Hepatocyte (in vitro differentiated cells): ENCODE measurements around the gene ORAI2. TPM values are rescaled to one million over a fixed set of nuclear protein-coding genes. Genes with fewer than 3 reads are reported as not detected.
"Not testable (repeated sequence)": the region's sequence is repeated elsewhere in the genome, so short reads cannot be mapped to it uniquely, and the experiment has no call there.

ENCODE experiments used
- DNase-seq: peaks from one replicate; pipeline ENCODE4 v3.0.0-alpha.2; 2016; ENCODE audit warnings: low spot score
- H2AFZ ChIP-seq: fragments of 200-600 bp; sonication (generic); 2 replicates; pipeline ENCODE4 v1.6.0; 2016; ENCODE audit warnings: antibody characterized with exemption, mild to moderate bottlenecking
- H3K27ac ChIP-seq: fragments of 200-600 bp; sonication (generic); 2 replicates; pipeline ENCODE4 v1.5.1; 2016; ENCODE audit warnings: mild to moderate bottlenecking
- H3K27me3 ChIP-seq: fragments of 200-600 bp; sonication (generic); 2 replicates; pipeline ENCODE4 v1.6.1; 2016
- H3K36me3 ChIP-seq: fragments of 200-600 bp; sonication (generic); replicated peaks from 2 replicates; pipeline ENCODE4 v1.5.1; 2016; ENCODE audit warnings: low read depth; ENCODE audit not compliant: insufficient read depth
- H3K4me1 ChIP-seq: fragments of 200-600 bp; sonication (generic); 2 replicates; pipeline ENCODE4 v1.5.1; 2016; ENCODE audit warnings: mild to moderate bottlenecking, moderate library complexity; ENCODE audit not compliant: insufficient read depth
- H3K4me2 ChIP-seq: fragments of 200-600 bp; sonication (generic); 2 replicates; pipeline ENCODE4 v1.6.0; 2016
- H3K4me3 ChIP-seq: fragments of 200-600 bp; sonication (generic); 2 replicates; pipeline ENCODE4 v1.5.1; 2016; ENCODE audit warnings: mild to moderate bottlenecking
- H3K79me2 ChIP-seq: fragments of 200-600 bp; sonication (generic); 2 replicates; pipeline ENCODE4 v1.6.0; 2017; ENCODE audit warnings: mild to moderate bottlenecking
- H3K9me2 ChIP-seq: fragments of 200-600 bp; sonication (generic); replicated peaks from 2 replicates; pipeline ENCODE4 v1.6.0; 2017; ENCODE audit warnings: mild to moderate bottlenecking; ENCODE audit not compliant: insufficient read depth
- H3K9me3 ChIP-seq: fragments of 200-600 bp; sonication (generic); 2 replicates; pipeline ENCODE4 v1.5.1; 2016; ENCODE audit warnings: low read depth, mild to moderate bottlenecking
- H4K20me1 ChIP-seq: fragments of 200-600 bp; sonication (generic); 2 replicates; pipeline ENCODE4 v1.6.0; 2016; ENCODE audit warnings: mild to moderate bottlenecking; ENCODE audit not compliant: insufficient read depth, poor library complexity, severe bottlenecking
- EZH2 ChIP-seq: fragments of 200-600 bp; sonication (generic); IDR thresholded peaks from 2 replicates; pipeline ENCODE4 v1.6.1; 2016; ENCODE audit warnings: antibody characterized with exemption, mild to moderate bottlenecking, borderline replicate concordance
- EZH2phosphoT487 ChIP-seq: fragments of 200-600 bp; sonication (generic); IDR thresholded peaks from one replicate; pipeline ENCODE4 v1.6.1; 2018; ENCODE audit warnings: antibody characterized with exemption, mild to moderate bottlenecking, low read depth, moderate library complexity; ENCODE audit not compliant: unreplicated experiment, severe bottlenecking
- WGBS: methylation state at CpG from one replicate; pipeline ENCODE4 v1.1.6; 2016; ENCODE audit warnings: low lambda C conversion rate; ENCODE audit errors: missing lambda C conversion rate; 5-methylcytosine and 5-hydroxymethylcytosine counted together
- polyA plus RNA-seq: library from polyadenylated mRNA; unstranded; fragments of >200 nt; fragmentation: Nextera tagmentation; extraction: Ambion mirVana; gene quantifications from 2 replicates; pipeline ENCODE4 v1.2.1, GENCODE V29; 2016
- total RNA-seq: library from RNA; depleted of rRNA; stranded (reverse); fragments of >200 nt; gene quantifications from 2 replicates; pipeline ENCODE4 v1.2.3, GENCODE V29; 2014
- TF ChIP-seq, protein P1 (sequence below): fragments of 200-600 bp; sonication (generic); IDR thresholded peaks from 2 replicates; pipeline ENCODE4 v1.5.1; 2016; ENCODE audit warnings: antibody characterized with exemption, mild to moderate bottlenecking; ENCODE audit not compliant: poor library complexity

Gene ORAI2
- total and polyA plus RNA-seq, 2 experiments from 2014 or later = 33.6 to 41.9 TPM

DNA sequence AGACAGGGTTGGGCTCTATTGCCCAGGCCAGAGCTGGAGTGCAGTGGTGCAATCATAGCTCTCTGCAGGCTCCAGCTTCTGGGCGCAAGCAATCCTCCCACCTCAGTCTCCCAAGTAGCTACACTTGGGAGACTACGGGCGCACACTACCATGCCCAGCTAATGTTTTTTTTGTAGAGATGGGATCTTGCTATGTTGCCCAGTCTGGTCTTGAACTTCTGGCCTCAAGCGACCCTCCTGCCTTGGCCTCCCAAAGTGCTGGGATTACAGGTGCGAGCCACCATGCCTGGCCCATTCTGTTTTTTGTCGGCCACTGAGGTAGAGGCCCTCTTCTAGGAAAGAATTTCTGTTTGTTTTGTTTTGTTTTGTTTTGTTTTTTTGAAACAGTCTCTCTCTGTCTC is 19.1 kb downstream of the ORAI2 start:
- TF ChIP-seq, protein P1, sequence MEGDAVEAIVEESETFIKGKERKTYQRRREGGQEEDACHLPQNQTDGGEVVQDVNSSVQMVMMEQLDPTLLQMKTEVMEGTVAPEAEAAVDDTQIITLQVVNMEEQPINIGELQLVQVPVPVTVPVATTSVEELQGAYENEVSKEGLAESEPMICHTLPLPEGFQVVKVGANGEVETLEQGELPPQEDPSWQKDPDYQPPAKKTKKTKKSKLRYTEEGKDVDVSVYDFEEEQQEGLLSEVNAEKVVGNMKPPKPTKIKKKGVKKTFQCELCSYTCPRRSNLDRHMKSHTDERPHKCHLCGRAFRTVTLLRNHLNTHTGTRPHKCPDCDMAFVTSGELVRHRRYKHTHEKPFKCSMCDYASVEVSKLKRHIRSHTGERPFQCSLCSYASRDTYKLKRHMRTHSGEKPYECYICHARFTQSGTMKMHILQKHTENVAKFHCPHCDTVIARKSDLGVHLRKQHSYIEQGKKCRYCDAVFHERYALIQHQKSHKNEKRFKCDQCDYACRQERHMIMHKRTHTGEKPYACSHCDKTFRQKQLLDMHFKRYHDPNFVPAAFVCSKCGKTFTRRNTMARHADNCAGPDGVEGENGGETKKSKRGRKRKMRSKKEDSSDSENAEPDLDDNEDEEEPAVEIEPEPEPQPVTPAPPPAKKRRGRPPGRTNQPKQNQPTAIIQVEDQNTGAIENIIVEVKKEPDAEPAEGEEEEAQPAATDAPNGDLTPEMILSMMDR = no peak
- TF ChIP-seq EZH2 = no peak
- TF ChIP-seq EZH2phosphoT487 = no peak
- no peak for DNase-seq
- Histone ChIP-seq H3K4me1 (no peaks in the 10 kb centered on the region), H3K4me3 (no peak overlapping the region), H2AFZ (no peak overlapping the region), H3K4me2 (no peak overlapping the region), H3K9me2 (no peaks in the 10 kb centered on the region), H3K36me3 (no peaks in the 10 kb centered on the region), H3K27ac (no peak overlapping the region), H3K27me3 (no peaks in the 10 kb centered on the region), H4K20me1 (no peaks in the 10 kb centered on the region), H3K79me2 (no peaks in the 10 kb centered on the region), H3K9me3 (no peaks in the 10 kb centered on the region)
- 91% methylated on average over 6 of the region's 6 CpGs for WGBS

DNA sequence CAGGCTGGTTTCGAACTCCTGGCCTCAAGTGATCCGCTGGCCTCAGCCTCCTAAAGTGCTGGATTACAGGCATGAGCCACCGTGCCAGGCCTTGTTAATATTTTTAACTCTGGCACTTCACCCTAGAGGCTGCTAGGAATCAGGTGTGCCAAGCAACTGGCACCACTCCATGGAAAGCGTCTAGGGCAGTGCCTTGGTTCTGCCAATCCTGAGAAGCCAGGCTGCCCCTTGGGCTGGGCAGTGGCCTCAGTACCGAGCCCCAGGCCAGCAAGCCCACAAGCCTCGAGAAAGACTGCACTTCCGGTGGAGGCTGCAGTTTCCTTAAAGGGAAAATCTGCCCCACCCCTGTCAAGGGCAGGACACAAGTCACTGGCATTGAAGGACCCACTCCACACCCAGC is 19.9 kb downstream of the ORAI2 start:
- no peaks in the 10 kb centered on the region for H3K9me2 ChIP-seq
- DNase-seq = no peak
- no peaks in the 10 kb centered on the region for H3K27me3 ChIP-seq
- H3K4me1 ChIP-seq = no peaks in the 10 kb centered on the region
- no peak overlapping the region for H3K27ac ChIP-seq
- no peaks in the 10 kb centered on the region for H3K79me2 ChIP-seq
- no peak overlapping the region for H2AFZ ChIP-seq
- H3K36me3 ChIP-seq = no peaks in the 10 kb centered on the region
- 93% methylated on average over 7 of the region's 7 CpGs for WGBS
- TF ChIP-seq, protein P1 = no peak
- TF ChIP-seq EZH2 (no peak), EZH2phosphoT487 (no peak)
- no peaks in the 10 kb centered on the region for H3K9me3 ChIP-seq
- no peak overlapping the region for H3K4me2 ChIP-seq
- H3K4me3 ChIP-seq = no peak overlapping the region
- H4K20me1 ChIP-seq = no peaks in the 10 kb centered on the region

DNA sequence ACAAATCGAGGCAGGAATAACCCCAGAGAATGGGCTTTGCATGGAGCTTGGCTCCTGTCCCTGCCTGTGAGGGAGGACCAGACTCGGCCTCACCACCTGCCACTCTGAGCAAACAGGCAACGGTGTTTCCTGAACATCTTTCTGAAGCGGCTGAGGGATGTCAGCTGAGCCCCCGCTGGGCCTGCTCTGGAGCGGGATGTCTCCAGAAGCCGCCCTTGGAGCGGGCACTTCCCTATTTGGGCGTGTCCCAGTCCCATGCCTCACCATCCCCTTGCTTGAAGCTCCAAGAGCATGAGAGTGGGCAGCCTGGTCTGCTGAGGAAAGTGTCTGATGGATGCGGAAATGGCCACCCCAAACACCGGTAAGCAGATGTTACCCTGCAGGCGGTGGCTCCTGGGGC is 21.1 kb downstream of the ORAI2 start:
- 83% methylated on average over 12 of the region's 12 CpGs for WGBS
- Histone ChIP-seq H3K79me2 (no peaks in the 10 kb centered on the region), H4K20me1 (no peaks in the 10 kb centered on the region), H3K9me2 (no peaks in the 10 kb centered on the region), H2AFZ (no peak overlapping the region), H3K4me3 (no peak overlapping the region), H3K9me3 (no peaks in the 10 kb centered on the region), H3K27me3 (no peaks in the 10 kb centered on the region), H3K4me1 (no peaks in the 10 kb centered on the region), H3K36me3 (no peaks in the 10 kb centered on the region), H3K4me2 (no peak overlapping the region), H3K27ac (no peak overlapping the region)
- TF ChIP-seq, protein P1 = no peak
- TF ChIP-seq EZH2 (no peak), EZH2phosphoT487 (no peak)
- DNase-seq = no peak

DNA sequence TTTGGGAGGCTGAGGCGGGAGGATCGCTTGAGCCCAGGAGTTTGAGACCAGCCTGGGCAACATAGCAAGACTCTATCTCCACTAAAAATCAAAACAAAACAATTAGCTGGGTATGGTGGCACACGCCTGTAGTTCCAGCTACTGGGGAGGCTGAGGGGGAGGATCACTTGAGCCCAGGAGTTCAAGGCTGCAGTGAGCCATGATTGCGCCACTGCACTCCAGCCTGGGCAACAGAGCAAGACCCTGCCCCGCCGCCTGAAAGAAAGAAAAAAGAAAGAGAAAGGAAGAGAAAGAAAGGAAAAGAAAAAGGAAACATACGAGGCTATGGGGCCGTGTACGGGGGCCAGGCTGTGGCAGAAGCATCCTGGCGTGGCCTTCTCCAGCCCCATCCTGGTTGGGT is 21.6 kb downstream of the ORAI2 start:
- not testable (repeated sequence) for H3K27ac ChIP-seq, DNase-seq, H4K20me1 ChIP-seq, H2AFZ ChIP-seq, H3K4me1 ChIP-seq, H3K9me2 ChIP-seq, H3K27me3 ChIP-seq, H3K4me3 ChIP-seq, H3K9me3 ChIP-seq, H3K79me2 ChIP-seq, H3K36me3 ChIP-seq, H3K4me2 ChIP-seq
- WGBS = 98% methylated on average over 10 of the region's 10 CpGs
